ENCODE data around the gene NAT16. TPM values are rescaled to one million over a fixed set of nuclear protein-coding genes. Genes with fewer than 3 reads are reported as not detected.
"Not testable (repeated sequence)": the region's sequence is repeated elsewhere in the genome, so short reads cannot be mapped to it uniquely, and the experiment has no call there.

Gene NAT16
- total RNA-seq, 5 donors from 2014 or later (not counting 1 experiment from before 2014, with no cell fraction given), result not detected

GRCh38 chr7:101122933-101123702 is 57.0 kb downstream of the NAT16 start:
- Mint-ChIP-seq H3K27ac (no peak overlapping the region), H3K4me3 (no peak overlapping the region), H3K4me1 (peaks cover 33 to 45% (median 36%) of the 10 kb centered on the region in 3 donors), H3K36me3 (no peaks in the 10 kb centered on the region), H3K9me3 (no peaks in the 10 kb centered on the region), H3K27me3 (peaks cover 41 to 73% of the 10 kb centered on the region in 2 donors)
- no peaks in the 10 kb centered on the region for H3K9me3 ChIP-seq
- H3K27me3 ChIP-seq (replicated peaks in 1 of 2; ENCODE audit: control insufficient read depth in 2 of 2, extremely low read depth in 1 of 2, insufficient read depth in 2 of 2, low read length in 1 of 2), result peaks cover 2 to 86% of the 10 kb centered on the region in 2 experiments
- no peak for ATAC-seq (replicated peaks in 1 of 4)
- CTCF ChIA-PET, result interaction anchor here in 1 of 2 donors (0.5 kb wide), 1 partner anchor 326 kb away, joined by 3 read pairs; no protein-coding TSS in a partner anchor
- WGBS (ENCODE audit: insufficient coverage), result 84% methylated on average over 8 of the region's 11 CpGs
- H3K4me3 ChIP-seq (ENCODE audit: control insufficient read depth in 1 of 2, extremely low read depth in 1 of 2, low read length in 1 of 2), result no peak overlapping the region
- H3K27ac ChIP-seq (ENCODE audit: low read length), result no peak overlapping the region
- H3K4me1 ChIP-seq (ENCODE audit: control insufficient read depth in 1 of 2, extremely low read depth in 1 of 2, insufficient read depth in 2 of 2, low read length in 2 of 2), result peaks cover 3 to 23% of the 10 kb centered on the region in 2 experiments
- POLR2A ChIA-PET, result no interaction called here
- DNase-seq, result no peak
- H3K36me3 ChIP-seq (ENCODE audit: control insufficient read depth in 2 of 2, extremely low read depth in 1 of 2, insufficient read depth in 1 of 2, low read length in 1 of 2), result no peaks in the 10 kb centered on the region

- Mint-ChIP-seq H3K9me3 (no peaks in the 10 kb centered on the region), H3K27me3 (peaks cover 36 to 68% of the 10 kb centered on the region in 2 donors), H3K36me3 (no peaks in the 10 kb centered on the region), H3K4me3 (peak overlapping the region in 2 of 3 donors; percentile 21 to 58), H3K27ac (peak overlapping the region in 1 of 2 donors; percentile 5), H3K4me1 (peaks cover 31 to 37% (median 33%) of the 10 kb centered on the region in 3 donors)
- ChIA-PET POLR2A (interaction anchor here in 1 of 2 donors (0.6 kb wide), 1 partner anchor 341 kb away, joined by 3 read pairs; no protein-coding TSS in a partner anchor), CTCF (interaction anchor here in 1 of 2 donors (0.5 kb wide), 1 partner anchor 325 kb away, joined by 3 read pairs; no protein-coding TSS in a partner anchor)
- Histone ChIP-seq H3K27ac (ENCODE audit: low read length) (no peak overlapping the region), H3K27me3 (replicated peaks in 1 of 2; ENCODE audit: control insufficient read depth in 2 of 2, extremely low read depth in 1 of 2, insufficient read depth in 2 of 2, low read length in 1 of 2) (peaks cover 2 to 86% of the 10 kb centered on the region in 2 experiments), H3K36me3 (ENCODE audit: control insufficient read depth in 2 of 2, extremely low read depth in 1 of 2, insufficient read depth in 1 of 2, low read length in 1 of 2) (no peaks in the 10 kb centered on the region), H3K9me3 (no peaks in the 10 kb centered on the region), H3K4me3 (ENCODE audit: control insufficient read depth in 1 of 2, extremely low read depth in 1 of 2, low read length in 1 of 2) (no peak overlapping the region), H3K4me1 (ENCODE audit: control insufficient read depth in 1 of 2, extremely low read depth in 1 of 2, insufficient read depth in 2 of 2, low read length in 2 of 2) (peaks cover 3 to 20% of the 10 kb centered on the region in 2 experiments)
- no peak for ATAC-seq (replicated peaks in 1 of 4)
- WGBS (ENCODE audit: insufficient coverage), result 33% methylated on average over 8 of the region's 17 CpGs
- no peak for DNase-seq
Measured at GRCh38 chr7:101121991-101122932, 57.8 kb downstream of the NAT16 start.

- Mint-ChIP-seq H3K4me1 (peaks cover 24 to 31% (median 26%) of the 10 kb centered on the region in 3 donors), H3K27me3 (peaks cover 36 to 63% of the 10 kb centered on the region in 2 donors), H3K4me3 (peak overlapping the region in 1 of 3 donors; percentile 58)
- H3K9me3 Mint-ChIP-seq; H3K4me3 ChIP-seq (ENCODE audit: control insufficient read depth in 1 of 2, extremely low read depth in 1 of 2, low read length in 1 of 2); H3K27ac ChIP-seq (ENCODE audit: low read length); H3K27ac Mint-ChIP-seq; DNase-seq; ATAC-seq (replicated peaks in 1 of 4); H3K36me3 Mint-ChIP-seq; H3K9me3 ChIP-seq; CTCF ChIA-PET; POLR2A ChIA-PET; H3K36me3 ChIP-seq (ENCODE audit: control insufficient read depth in 2 of 2, extremely low read depth in 1 of 2, insufficient read depth in 1 of 2, low read length in 1 of 2): not testable (repeated sequence)
- Histone ChIP-seq H3K27me3 (replicated peaks in 1 of 2; ENCODE audit: control insufficient read depth in 2 of 2, extremely low read depth in 1 of 2, insufficient read depth in 2 of 2, low read length in 1 of 2) (peaks cover 2 to 84% of the 10 kb centered on the region in 2 experiments), H3K4me1 (ENCODE audit: control insufficient read depth in 1 of 2, extremely low read depth in 1 of 2, insufficient read depth in 2 of 2, low read length in 2 of 2) (peaks cover 3 to 13% of the 10 kb centered on the region in 2 experiments)
- WGBS (ENCODE audit: insufficient coverage), result 100% methylated on average over 3 of the region's 9 CpGs
Measured at GRCh38 chr7:101121631-101121990, 58.5 kb downstream of the NAT16 start.

Other genes with a start within 250 kb of the NAT16 start
- under 1 TPM in 3 of 5 donors, not detected in 2; 0.10 to 0.25 (median 0.18) TPM for gene MUC3A, start 230.8 kb downstream of the NAT16 start, total RNA-seq
- gene MUC12, start 210.7 kb downstream of the NAT16 start, total RNA-seq, result under 1 TPM in 3 of 5 donors, not detected in 2; 0.09 to 0.51 (median 0.33) TPM
- not detected for gene MUC17, start 160.2 kb downstream of the NAT16 start, total RNA-seq
- gene TRIM56, start 94.8 kb downstream of the NAT16 start, total RNA-seq, result 10 to 100 TPM; 47.2 to 80.9 (median 77.4) TPM
- gene SERPINE1, start 53.2 kb downstream of the NAT16 start, total RNA-seq, result under 1 TPM in 4 of 5 donors, not detected in 1; 0.18 to 0.79 (median 0.51) TPM
- 10 to 100 TPM in 3 of 5 donors, 1 to 10 TPM in 2; 8.1 to 16.7 (median 14.4) TPM for gene AP1S1, start 25.8 kb downstream of the NAT16 start, total RNA-seq
- gene VGF, start 14.7 kb downstream of the NAT16 start, total RNA-seq, result not detected
- not detected for gene MOGAT3, start 20.7 kb upstream of the NAT16 start, total RNA-seq
- 10 to 100 TPM; 27.7 to 74.2 (median 58.8) TPM for gene PLOD3, start 37.3 kb upstream of the NAT16 start, total RNA-seq
- 10 to 100 TPM; 32.9 to 54.1 (median 50.4) TPM for gene ZNHIT1, start 37.9 kb upstream of the NAT16 start, total RNA-seq
- 10 to 100 TPM; 23.1 to 47.7 (median 44.8) TPM for gene CLDN15, start 57.5 kb upstream of the NAT16 start, total RNA-seq
- gene FIS1, start 64.8 kb upstream of the NAT16 start, total RNA-seq, result 100 to 1,000 TPM in 4 of 5 donors, 10 to 100 TPM in 1; 99.3 to 136 (median 125) TPM
- 1 to 10 TPM; 1.4 to 6.5 (median 4.6) TPM for gene IFT22, start 141.5 kb upstream of the NAT16 start, total RNA-seq
- under 1 TPM in 1 of 5 donors, not detected in 4; 0.09 TPM for gene COL26A1, start 182.6 kb upstream of the NAT16 start, total RNA-seq

Measured in T-cell (primary cell).